Measurements from ENCODE around the gene BCL2. TPM values are rescaled to one million over a fixed set of nuclear protein-coding genes. Genes with fewer than 3 reads are reported as not detected.

Gene BCL2
- total RNA-seq, 1 experiment from 2014 or later: 1.3 TPM

- Histone ChIP-seq H4K8ac (replicated peaks; ENCODE audit: insufficient read length, low read depth, low read length) (no peak overlapping the region), H3K79me2 (ENCODE audit: insufficient read depth, low read length) (no peaks in the 10 kb centered on the region), H3K23ac (ENCODE audit: insufficient read length, low read depth, low read length) (no peak overlapping the region), H2BK15ac (ENCODE audit: low read depth, low read length) (no peak overlapping the region), H3K23me2 (ENCODE audit: insufficient read length, low read depth, low read length, poor library complexity, severe bottlenecking) (no peaks in the 10 kb centered on the region), H3K4me2 (ENCODE audit: insufficient read depth, insufficient read length, low read length) (no peak overlapping the region), H2BK120ac (ENCODE audit: low read depth, low read length, poor library complexity, severe bottlenecking) (no peak overlapping the region), H3K4me1 (ENCODE audit: insufficient read depth, low read length) (no peaks in the 10 kb centered on the region), H3K9me3 (ENCODE audit: control insufficient read depth, low read depth, low read length) (no peaks in the 10 kb centered on the region), H3K27me3 (ENCODE audit: insufficient read depth, low read length) (no peaks in the 10 kb centered on the region), H2BK12ac (ENCODE audit: insufficient read length, low read depth, low read length) (no peak overlapping the region), H3K18ac (ENCODE audit: insufficient read length, low read depth, low read length) (no peak overlapping the region), H3K27ac (ENCODE audit: insufficient read length, low read depth, low read length) (no peak overlapping the region), H4K91ac (ENCODE audit: insufficient read length, low read depth, low read length) (no peak overlapping the region), H3K9ac (ENCODE audit: extremely low read depth, insufficient read length, low read length) (no peak overlapping the region), H4K5ac (ENCODE audit: insufficient read length, low read depth, low read length) (no peak overlapping the region), H3K14ac (ENCODE audit: insufficient read depth, low read length) (no peak overlapping the region), H3K56ac (ENCODE audit: insufficient read length, low read depth, low read length) (no peak overlapping the region), H2BK5ac (ENCODE audit: insufficient read length, low read length) (no peak overlapping the region), H3T11ph (ENCODE audit: low read length) (no peak overlapping the region), H3K79me1 (ENCODE audit: insufficient read depth, low read depth, low read length, poor library complexity, severe bottlenecking) (no peaks in the 10 kb centered on the region), H3K4ac (ENCODE audit: low read depth, low read length) (no peak overlapping the region), H2AK5ac (ENCODE audit: insufficient read length, low read length) (no peak overlapping the region), H4K20me1 (ENCODE audit: control insufficient read depth, insufficient read depth, insufficient read length) (peaks cover 2% of the 10 kb centered on the region), H2BK20ac (ENCODE audit: low read depth, low read length, poor library complexity, severe bottlenecking) (no peak overlapping the region), H2AFZ (ENCODE audit: low read length) (no peak overlapping the region)
- Mint-ChIP-seq H3K36me3 (ENCODE audit: insufficient read depth in 1 of 3, low read depth in 3 of 3) (no peaks in the 10 kb centered on the region; a peak in 1 of 7 replicates), H3K4me3 (no peak overlapping the region), H3K27me3 (ENCODE audit: low read depth) (no peaks in the 10 kb centered on the region), H3K9me3 (no peaks in the 10 kb centered on the region), H3K27ac (no peak overlapping the region), H3K4me1 (peaks cover 0 to 5% of the 10 kb centered on the region in 2 experiments; a peak in 3 of 4 replicates)
- TF ChIP-seq CTCF (conservative IDR thresholded peaks at IDR 0.05): no peak
- no peak for DNase-seq
- no CpG with 5 or more reads among the region's 2 CpGs for WGBS (ENCODE audit: extremely low coverage, insufficient read length, low lambda C conversion rate)
These were observed 223.2 kb downstream of the BCL2 start for GRCh38 chr18:63096327-63096874.

All from H9 (cell line).